Measurements from ENCODE around the gene RPL29.

Gene RPL29

DNA sequence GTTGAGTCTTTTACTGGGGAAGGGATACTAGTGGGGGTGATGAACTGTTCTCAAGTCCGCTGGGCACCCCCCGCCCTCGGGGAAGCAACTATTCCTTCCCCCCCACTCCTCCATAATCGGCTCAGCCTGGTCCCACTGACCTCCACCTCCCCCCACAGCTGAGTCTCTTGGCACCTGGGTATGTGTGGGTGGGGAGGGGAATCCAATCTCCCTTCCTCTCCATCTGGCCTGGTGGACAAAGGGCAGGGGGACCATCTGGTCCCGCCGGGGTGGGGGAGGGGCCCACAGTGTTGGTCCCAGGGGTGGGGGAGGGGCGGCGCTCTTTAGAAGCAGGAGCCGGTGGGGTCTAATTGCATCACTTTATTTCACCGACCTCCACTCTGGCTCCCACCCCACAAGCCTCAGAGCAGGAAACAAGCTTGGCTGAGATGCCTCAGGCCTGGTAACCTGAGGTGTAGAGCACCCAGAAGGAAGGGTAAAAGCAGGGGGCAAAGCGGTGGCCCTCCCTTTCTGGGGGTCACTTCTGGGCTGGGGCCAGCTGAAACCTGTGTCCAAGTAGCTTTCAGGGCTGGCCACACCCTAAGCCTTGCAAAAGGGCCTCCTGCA is 27.4 kb downstream of the RPL29 start:
- no peak for DNase-seq (ENCODE audit: low read depth, low spot score)
- no peak overlapping the region for H3K27ac ChIP-seq

DNA sequence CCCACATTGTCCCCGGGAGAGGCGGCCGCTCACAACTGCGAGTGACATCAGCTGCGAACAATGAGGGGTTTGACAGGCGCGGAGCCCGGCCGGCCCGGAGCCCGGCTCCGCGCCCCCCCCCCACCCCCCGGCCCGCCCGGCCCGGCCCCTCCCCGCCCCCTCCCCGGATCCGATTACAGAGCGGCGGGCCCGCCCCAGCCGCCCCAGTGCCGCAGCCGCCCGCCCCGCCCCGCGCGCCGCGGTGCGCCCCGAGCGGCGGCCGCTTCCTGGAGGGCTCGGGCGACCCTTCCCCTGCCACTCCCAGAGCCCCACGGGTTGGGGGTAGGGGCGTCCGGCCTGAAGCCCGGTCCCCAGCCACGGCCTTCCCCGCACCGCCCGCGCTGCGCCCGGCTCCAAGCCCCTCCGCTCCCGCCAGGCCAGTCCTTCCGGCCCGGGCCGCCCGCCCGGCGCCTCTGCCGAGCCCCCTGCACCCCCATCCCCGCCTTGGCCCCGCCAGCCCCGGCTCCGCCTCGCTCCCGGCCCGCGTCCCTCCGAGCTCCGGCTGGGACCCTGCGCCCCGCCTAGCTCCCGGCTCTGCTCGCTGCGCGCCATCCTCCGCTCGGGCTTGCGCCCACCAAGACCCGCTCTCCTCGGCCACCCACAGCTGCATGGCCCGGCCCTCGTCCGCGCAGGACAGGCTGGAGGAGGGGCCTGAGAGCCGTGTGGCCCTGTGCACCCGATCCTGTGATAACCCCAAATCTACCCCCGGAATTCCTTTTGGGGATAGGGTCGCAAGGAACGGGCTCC is 28.1 kb downstream of the RPL29 start, which contains the start of gene PCBP4:
Gene PCBP4 (minus strand): TSS at position 71 of the 786 bp plus-strand sequence. CDS start 6,214 bp downstream, outside the sequence.
- peak within 1 kb of the TSS; percentile 34 for H3K27ac ChIP-seq
- DNase-seq (ENCODE audit: low read depth, low spot score), result no peak

DNA sequence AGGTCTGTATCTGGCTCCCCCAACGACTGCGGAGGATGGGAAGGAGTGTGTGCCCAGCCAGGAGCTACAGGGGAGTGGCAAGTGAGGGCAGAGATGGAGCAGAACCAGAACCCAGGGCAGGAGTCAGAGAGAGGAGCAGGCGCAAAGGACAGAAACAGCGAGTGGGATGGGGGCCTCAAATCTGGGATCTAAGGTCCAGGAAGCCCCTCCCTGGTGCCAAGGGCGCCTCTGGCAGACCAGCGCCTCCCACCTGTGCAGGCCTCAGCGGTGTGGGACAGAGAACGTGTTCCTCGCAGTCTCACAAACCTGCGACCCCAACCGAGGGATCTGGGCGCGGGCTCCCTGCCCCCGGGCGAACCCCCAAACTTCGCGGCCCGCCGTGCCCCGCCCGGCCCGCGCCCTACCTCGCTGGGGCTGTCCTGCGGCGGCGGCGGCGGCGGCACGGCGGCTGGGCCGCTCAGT is 28.7 kb downstream of the RPL29 start:
- DNase-seq (ENCODE audit: low read depth, low spot score), result no peak
- H3K27ac ChIP-seq, result peak overlapping the region; percentile 34

DNA sequence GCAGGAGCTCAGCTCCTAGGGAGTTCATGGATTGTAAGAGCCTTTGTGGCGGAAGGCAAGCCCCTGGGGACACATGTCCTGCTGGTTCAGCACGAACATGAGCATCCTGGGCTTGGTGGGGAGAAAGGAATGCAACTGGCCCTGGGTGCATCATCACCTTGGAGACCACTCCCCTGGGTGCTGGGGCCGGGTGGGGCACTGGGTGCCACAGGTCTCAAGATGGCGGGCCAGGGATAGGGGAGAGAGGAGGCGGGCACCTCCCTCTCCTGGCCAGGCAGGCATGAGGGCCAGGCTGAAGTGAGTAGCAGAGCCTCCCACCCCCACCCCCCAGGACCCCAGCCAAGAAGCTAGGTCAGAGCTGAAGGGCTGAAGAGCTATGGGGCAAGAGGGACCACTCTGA is 29.2 kb downstream of the RPL29 start:
- no peak for DNase-seq (ENCODE audit: low read depth, low spot score)
- H3K27ac ChIP-seq, result no peak overlapping the region

DNA sequence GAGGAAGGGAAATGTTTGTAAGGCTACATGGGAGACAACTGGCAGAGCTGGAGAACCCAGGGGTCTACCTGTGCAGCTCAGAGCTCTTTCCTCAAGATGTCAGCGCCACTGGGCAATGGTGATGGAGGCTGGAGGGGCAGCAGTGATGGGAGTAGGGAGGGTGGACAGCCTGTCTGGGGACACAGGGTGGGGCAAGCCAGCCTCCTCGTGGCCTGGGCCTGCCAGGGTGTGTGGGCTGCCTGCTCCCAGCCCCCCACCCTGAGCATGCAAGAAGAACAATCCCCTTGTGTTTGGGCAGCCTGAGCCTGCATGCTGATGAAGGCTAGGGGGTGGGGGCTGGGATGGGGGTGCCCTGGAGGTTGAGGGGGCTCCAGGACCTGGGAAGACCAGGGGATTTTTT is 29.7 kb downstream of the RPL29 start:
- no peak for DNase-seq (ENCODE audit: low read depth, low spot score)
- no peak overlapping the region for H3K27ac ChIP-seq

DNA sequence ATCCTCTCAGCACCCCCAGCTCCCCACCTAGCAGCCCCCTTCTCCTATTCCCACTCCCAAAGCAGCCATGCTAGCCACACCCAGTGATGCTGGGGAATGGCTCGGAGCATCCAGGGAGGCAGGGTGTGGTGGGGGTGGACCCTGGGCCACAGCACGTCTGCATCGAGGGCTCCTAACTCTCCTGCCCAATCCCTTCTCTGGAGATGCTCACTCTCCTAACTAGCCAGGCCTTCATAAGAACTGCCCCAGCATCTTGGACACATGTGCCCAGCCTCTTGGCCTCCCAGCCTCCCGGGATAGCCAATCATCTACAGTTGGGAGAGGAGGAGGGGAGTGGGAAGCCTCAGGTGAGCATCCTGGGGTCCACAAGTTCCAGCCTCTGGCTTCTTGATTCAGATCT is 31.2 kb downstream of the RPL29 start:
- no peak for DNase-seq (ENCODE audit: low read depth, low spot score)
- no peak overlapping the region for H3K27ac ChIP-seq

DNA sequence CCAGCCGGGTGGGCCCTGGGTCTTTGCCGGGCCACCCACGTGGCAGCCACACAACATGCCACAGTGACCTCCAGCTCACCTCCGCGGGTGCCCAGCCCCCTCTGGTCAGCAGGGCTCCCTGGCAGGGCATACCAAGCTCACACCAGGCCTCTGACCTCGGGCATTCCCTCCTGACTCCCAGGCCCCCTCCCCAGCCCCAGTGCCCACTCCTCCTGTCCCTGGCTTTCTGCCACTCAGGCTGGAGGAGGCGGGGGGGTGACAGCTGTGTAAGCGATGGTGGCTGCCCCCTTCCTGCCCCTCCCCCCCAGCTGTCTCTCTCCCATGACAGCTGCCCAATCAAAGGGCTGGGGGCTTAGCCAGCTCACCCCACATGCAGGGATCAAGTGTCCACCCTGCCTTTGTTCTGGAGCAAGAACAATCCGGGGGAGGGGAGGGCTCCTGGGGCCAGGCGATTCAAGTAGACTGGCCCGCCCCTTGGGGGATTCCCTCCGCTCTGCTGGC is 31.7 kb downstream of the RPL29 start:
- DNase-seq (ENCODE audit: low read depth, low spot score), result no peak
- no peak overlapping the region for H3K27ac ChIP-seq

DNA sequence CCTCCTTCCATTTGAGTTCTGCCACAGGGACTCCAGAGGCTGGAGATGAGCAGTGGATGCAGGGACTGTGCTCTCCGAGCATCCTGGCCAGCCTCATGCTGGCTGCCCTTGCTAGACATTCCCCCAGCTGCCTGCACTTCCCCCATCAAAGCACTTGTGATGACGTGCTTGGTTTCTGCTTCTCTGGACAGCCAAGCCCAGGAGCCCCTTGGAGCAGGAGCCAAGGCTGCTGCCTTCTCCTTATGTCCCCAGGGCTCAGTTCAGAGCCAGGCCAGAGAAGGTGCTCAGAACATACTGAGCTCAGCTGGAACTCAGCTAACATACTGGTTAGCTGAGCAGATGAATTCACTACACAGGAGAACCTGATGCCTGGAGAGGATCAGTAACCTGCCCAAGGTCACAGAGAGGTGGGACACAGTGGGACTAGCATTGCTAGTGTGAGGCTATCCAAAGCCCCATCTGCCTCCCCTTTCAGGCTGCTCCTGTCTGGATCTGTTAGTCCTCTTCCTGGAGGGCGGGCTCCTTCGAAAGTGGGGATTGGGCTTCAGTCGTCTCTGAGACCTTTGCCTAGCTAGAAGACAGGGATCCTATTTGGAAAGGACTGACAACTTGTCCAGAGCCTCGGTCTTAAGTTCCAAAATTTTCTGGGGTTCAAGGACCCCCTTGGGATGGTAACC is 32.7 kb downstream of the RPL29 start:
- DNase-seq (ENCODE audit: low read depth, low spot score), result no peak
- H3K27ac ChIP-seq, result no peak overlapping the region

DNA sequence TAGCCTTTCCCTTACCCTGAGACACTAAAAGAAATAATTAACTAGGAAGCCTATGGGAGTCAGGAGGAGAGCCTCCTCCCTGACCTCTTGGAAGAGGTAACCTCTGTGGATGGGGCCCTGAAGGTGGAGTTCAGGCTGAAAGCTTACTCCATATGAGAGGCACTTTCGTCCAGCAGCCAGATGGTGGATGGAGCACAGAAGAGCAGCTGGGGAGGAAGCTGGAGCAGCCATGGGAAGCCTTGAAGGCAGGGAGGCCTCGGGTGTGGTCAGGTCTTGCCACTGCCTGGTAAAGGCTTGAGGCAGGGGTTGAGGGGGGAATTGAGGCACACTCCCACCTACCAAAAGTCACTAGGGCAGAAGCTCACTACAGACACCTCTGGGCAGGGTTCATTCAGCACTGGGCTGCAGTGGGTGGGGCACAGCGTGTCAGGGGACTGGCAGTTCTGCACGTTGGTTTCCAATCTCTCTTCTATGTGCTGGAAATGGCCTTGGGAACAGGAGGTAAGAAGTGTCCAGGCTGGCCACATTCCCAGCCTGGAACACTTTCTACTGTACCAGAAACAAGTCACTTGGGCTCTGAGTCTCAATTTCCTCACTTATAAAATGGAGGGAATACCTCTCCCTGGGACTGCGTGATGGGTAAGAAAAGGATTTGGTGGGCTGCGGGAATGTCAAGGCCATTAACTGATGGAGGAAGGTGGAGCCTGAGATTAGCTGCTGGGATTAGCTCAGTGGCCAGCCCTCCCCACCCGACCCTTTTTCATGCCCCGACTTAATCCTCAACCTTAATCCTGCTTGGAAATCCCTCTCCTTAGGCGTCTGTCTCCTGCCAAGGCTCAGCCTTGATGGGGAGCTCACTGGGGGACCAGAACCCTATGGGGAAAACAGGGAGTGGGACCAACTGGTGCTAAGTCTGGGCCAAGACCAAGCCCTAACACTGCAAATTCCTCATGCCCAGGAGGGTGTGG is 33.8 kb downstream of the RPL29 start:
- no peak overlapping the region for H3K27ac ChIP-seq
- DNase-seq (ENCODE audit: low read depth, low spot score), result no peak

DNA sequence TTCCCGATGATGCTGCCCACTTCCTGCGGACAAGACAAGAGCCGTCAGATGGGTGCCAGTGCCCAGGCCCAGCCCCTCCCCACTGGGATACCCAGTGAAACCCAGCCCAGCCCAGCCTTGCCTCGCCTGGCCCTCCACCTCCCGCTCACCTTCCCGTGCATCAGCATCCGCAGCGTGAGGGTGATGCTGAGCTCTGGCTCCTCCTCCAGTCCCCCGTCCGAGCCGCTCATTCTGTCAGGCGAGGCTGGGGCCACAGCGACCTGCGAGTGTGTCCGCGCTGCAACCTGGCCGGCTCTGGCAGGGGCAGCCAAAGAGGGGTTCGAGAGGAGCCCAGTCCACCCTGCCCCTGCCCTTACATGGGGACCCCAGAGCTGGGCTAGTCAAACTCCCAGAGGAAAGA is 34.7 kb downstream of the RPL29 start:
- DNase-seq (ENCODE audit: low read depth, low spot score), result no peak
- no peak overlapping the region for H3K27ac ChIP-seq

DNA sequence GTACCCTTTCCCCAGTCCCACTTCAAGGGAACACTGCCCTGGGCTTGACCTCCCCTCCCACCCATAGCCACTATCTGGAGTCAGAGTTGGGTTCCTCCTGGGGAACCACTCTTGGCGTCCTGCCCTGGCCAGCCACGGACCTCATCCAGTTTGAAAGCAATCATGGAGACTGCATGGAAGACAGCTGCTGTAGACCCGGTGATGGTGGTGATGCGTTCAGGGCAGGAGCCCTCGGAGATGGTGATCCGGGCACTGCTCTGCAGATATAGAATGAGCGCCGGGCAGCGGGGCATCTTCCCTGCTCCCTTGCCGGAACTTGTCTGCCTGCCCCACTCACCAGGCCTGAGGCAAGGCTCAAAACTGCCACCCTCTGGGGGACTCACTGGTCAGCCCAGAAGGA is 35.3 kb downstream of the RPL29 start:
- H3K27ac ChIP-seq, result no peak overlapping the region
- no peak for DNase-seq (ENCODE audit: low read depth, low spot score)

DNA sequence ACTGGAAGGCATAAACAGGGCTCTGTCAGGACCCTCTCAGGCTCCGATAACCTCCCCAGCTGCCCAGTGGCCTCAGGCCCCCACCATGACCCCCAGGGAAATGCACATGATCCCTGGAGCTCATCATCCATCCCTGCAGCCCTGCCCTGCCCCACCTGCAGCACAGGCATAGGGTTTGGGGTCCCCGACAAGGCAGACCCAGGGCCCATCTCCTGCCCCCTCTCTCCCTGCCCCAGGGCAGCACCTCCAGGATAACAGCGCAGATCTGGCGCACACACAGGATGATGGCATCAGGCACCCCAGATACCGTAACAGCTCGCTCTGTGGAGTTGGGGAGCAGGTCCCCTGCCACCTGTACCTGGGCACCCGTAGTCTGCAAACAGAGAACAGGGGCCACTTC is 36.0 kb downstream of the RPL29 start:
- H3K27ac ChIP-seq, result no peak overlapping the region
- DNase-seq (ENCODE audit: low read depth, low spot score), result no peak

DNA sequence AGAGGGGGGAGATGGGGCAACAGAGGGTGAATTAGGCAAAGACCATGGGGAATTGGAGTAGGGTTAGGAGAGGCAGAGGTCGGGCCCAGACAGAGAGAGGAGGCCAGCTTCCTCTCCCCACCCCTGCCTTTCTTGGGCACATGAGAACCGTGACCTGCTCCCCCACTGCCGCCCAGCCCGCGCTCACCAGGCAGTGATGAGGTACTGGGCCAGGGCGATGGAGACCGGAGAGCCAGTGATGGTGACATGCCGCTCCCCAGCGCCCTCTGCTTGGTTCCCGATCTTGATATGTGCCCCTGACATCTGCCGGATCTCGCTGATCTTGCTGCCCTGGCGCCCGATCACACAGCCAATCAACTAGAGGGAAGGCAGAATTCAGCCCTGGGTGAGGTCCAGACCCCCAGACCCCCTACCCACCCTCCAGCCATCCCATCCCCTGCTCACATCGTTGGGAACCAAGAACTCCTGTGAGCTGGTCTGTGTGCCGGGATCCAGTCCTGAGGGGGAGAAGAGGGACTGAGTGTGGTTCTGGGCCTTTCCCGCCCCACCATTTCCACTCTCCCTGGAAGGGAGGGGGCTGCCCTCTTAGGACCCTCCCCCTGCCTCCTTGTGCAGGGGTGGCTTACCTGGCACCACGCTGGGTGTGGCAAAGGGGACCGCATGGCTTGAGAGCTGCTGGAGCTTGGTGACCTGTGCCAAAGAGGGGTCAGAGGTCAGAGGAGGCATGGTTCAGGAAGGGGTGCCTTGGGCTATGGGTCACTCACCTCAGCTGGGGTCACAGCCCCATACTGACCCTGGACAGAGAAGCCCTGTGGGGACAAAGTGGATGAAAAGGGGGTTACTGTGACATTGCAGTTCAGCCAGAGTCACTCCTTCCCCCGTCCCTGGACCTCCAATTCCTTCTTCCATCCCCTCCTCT is 36.8 kb downstream of the RPL29 start:
- no peak overlapping the region for H3K27ac ChIP-seq
- DNase-seq (ENCODE audit: low read depth, low spot score), result no peak

DNA sequence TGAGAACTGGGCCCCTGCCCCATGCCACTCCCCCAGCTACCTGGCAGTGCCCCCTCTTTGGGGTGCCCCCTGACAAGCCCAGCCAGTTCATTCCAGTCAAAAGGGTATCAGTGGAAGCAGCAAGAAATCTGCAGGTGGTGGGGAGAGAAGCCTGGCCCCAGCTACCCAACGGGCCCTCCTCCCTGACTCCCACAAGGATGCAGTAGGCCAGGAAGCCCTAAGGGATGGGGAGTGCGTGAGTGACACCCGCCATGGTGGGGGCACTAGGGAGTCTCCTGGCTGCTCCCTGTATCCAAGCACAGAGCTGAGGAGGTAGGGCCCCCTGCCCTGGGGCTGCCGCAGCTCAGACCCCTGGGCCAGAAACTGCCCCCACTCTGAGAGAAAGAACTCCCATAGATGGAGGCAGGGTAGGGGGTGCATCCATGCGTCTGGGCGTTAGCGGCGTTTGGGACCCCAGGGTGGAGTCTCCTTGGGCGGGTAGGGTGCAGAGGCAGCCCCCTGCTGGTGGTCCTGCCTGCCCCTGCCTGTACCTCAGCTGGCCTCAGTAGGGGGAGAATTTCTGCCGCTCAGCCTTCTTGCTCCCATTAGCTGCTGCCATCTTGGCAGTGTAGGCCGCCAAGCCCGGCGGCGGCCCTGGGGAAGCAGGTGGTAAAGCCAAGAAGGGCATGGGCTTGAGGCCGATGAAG is 38.0 kb downstream of the RPL29 start:
- H3K27ac ChIP-seq, result no peak overlapping the region
- no peak for DNase-seq (ENCODE audit: low read depth, low spot score)

DNA sequence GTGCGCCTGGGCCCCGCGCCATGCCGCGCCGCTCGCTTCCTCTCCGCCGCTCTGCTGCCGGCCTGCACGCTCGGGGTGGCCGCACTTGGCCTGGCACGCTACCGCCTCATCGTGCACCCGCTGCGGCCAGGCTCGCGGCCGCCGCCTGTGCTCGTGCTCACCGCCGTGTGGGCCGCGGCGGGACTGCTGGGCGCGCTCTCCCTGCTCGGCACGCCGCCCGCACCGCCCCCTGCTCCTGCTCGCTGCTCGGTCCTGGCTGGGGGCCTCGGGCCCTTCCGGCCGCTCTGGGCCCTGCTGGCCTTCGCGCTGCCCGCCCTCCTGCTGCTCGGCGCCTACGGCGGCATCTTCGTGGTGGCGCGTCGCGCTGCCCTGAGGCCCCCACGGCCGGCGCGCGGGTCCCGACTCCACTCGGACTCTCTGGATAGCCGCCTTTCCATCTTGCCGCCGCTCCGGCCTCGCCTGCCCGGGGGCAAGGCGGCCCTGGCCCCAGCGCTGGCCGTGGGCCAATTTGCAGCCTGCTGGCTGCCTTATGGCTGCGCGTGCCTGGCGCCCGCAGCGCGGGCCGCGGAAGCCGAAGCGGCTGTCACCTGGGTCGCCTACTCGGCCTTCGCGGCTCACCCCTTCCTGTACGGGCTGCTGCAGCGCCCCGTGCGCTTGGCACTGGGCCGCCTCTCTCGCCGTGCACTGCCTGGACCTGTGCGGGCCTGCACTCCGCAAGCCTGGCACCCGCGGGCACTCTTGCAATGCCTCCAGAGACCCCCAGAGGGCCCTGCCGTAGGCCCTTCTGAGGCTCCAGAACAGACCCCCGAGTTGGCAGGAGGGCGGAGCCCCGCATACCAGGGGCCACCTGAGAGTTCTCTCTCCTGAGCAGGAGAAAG is 39.6 kb downstream of the RPL29 start:
- DNase-seq (ENCODE audit: low read depth, low spot score), result no peak
- H3K27ac ChIP-seq, result no peak overlapping the region

DNA sequence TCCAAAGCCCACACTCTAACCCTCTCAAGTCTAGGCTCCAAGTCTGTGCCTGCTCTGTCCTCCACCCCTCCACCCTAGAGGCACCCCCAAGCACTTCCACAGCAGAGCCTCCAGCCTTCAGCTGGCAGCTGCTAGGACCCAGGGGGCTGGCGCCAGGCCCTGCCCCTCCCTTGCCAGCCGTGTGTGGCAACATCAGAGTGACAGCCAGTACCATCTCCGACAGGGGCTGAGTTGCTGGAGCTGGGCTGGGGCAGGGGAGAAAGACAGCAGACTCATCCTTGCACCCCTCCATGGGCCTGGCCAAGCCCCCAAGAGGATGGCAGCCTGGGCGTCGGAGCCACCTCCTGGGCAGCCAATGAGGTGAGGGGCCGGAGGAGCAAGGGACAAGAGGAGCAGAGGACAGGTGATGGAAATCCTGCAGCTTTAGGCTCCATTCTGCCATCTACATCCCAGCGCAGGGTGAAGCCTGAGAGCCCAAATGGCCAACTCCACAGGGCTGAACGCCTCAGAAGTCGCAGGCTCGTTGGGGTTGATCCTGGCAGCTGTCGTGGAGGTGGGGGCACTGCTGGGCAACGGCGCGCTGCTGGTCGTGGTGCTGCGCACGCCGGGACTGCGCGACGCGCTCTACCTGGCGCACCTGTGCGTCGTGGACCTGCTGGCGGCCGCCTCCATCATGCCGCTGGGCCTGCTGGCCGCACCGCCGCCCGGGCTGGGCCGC is 40.4 kb downstream of the RPL29 start, which contains the start of gene GPR62:
Gene GPR62 (plus strand): TSS at position 207 of the 718 bp plus-strand sequence. CDS start 272 bp downstream, at position 479.
- no peak for DNase-seq (ENCODE audit: low read depth, low spot score)
- H3K27ac ChIP-seq, result no peak within 1 kb of the TSS

DNA sequence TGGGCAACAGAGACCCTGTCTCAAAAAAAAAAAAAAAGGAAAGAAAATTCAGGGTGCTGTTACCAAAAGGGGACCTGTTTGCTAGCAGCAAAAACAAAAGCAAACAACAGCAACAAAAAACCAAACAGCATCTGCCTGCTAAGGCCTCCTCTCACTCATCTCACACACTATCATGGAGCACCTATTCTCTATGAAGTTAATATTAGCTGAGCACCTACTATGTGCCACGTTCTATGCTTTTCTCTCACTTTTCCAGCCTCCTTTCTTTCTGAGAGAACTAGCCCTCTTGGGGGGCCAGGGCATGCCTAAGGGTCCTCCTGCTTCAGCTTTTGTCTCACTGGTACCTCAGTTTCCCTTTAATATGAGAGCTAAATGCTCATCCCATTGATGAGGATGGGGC is 41.0 kb downstream of the RPL29 start:
- no peak for DNase-seq (ENCODE audit: low read depth, low spot score)
- no peak overlapping the region for H3K27ac ChIP-seq

Data from epithelial cell of prostate (primary cell).